Measurements from ENCODE around the gene AGRN.
"Not testable (repeated sequence)": the region's sequence is repeated elsewhere in the genome, so short reads cannot be mapped to it uniquely, and the experiment has no call there.

DNA sequence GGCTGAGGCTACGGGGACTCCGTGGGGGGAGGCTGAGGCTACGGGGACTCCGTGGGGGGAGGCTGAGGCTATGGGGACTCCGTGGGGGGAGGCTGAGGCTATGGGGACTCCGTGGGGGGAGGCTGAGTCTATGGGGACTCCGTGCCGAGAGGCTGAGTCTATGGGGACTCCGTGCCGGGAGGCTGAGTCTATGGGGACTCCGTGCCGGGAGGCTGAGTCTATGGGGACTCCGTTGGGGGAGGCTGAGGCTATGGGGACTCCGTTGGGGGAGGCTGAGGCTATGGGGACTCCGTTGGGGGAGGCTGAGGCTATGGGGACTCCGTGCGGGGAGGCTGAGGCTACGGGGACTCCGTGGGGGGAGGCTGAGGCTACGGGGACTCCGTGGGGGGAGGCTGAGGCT is 57.5 kb downstream of the AGRN start:
- TF ChIP-seq, protein P1, sequence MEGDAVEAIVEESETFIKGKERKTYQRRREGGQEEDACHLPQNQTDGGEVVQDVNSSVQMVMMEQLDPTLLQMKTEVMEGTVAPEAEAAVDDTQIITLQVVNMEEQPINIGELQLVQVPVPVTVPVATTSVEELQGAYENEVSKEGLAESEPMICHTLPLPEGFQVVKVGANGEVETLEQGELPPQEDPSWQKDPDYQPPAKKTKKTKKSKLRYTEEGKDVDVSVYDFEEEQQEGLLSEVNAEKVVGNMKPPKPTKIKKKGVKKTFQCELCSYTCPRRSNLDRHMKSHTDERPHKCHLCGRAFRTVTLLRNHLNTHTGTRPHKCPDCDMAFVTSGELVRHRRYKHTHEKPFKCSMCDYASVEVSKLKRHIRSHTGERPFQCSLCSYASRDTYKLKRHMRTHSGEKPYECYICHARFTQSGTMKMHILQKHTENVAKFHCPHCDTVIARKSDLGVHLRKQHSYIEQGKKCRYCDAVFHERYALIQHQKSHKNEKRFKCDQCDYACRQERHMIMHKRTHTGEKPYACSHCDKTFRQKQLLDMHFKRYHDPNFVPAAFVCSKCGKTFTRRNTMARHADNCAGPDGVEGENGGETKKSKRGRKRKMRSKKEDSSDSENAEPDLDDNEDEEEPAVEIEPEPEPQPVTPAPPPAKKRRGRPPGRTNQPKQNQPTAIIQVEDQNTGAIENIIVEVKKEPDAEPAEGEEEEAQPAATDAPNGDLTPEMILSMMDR (IDR thresholded peaks at IDR 0.05; ENCODE audit: low read depth, low read length, missing input control) = not testable (repeated sequence)
- not testable (repeated sequence) for TF ChIP-seq YY1 (IDR thresholded peaks at IDR 0.05)
